ENCODE data around the gene MANBA.
A peak's percentile ranks its signal among the peaks of the same experiment; 100 is the strongest.

MANBA gene

GRCh38 chr4:102683881-102684609, 76.7 kb downstream of the MANBA start:
- no peak for DNase-seq

- no peak for DNase-seq
These were observed 82.0 kb downstream of the MANBA start for GRCh38 chr4:102678695-102679335.

DNA sequence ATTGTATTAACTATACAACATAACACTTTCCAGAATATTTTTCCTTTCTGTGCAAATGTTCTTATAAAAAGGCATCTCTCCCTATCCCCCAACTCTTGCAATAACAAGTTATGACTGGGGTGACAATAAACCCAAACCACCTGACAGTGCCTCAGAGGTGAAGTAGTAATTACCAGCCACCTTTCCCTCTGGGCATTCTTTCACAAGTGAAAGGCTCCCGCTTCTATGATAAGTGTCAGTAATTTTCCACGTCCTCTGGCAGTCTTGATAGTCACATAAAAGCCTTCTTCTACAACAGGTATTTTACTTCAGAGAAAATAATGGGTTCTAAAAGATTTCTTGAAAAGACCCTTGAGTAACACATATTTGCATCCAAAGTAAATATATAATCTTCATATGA, 82.7 kb downstream of the MANBA start:
- no peak for DNase-seq

- DNase-seq: no peak
These were observed 85.6 kb downstream of the MANBA start for GRCh38 chr4:102675141-102675540.

GRCh38 chr4:102667001-102667400, 93.8 kb downstream of the MANBA start:
- no peak for DNase-seq

GRCh38 chr4:102665527-102665926, 95.2 kb downstream of the MANBA start:
- DNase-seq: no peak

DNA sequence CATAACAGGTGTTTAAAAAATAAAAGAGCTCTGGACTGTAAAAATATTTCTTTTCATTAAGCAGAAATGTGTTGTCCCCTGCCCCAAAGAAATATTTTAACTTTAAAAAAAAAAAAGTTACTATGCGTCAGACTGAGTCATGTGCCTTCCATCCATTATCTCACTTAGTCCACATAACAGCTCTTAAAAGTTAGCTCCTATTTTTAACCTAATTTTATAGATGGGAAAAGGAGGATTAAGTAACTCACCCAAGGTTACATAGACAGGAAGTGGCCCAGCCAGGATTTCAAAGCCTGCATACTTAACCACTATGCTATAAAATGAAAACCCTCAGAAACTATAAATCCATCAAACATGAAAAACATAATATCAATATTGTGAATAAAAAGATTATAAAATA, 97.7 kb downstream of the MANBA start:
- no peak for DNase-seq

- DNase-seq: no peak
These were observed 103.6 kb downstream of the MANBA start for GRCh38 chr4:102657206-102657605.

- DNase-seq: no peak
These were observed 113.7 kb downstream of the MANBA start for GRCh38 chr4:102647117-102647516.

DNA sequence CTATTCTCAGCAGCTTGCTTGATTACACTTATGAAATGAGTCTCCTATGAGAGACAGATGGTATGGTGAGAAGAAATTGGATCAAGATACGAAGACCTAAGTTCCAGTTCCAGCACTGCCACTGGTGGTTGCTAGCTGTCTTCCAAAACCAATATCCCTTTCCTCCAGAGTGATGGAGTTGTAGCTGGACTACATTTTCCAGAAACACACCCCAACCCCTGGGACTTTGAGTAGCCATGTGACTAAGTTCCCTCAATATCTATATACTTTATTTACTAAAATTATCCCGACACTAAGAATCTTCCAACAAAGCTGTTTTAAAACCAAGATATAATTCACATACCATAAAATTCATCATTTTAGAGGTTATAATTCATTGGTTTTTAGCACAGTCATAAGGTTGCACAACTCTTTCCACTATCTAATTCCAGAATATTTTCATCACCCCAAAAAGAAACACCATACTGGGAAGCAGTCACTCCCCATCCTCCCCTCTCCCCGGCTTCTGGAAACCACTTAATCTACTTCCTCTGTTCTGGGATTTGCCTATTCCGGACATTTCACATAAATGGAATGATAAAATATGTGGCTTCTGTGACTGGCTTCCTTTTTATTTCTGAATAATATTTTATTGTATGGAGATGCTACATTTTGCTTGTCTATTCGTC, 118.0 kb downstream of the MANBA start:
- no peak for DNase-seq

DNA sequence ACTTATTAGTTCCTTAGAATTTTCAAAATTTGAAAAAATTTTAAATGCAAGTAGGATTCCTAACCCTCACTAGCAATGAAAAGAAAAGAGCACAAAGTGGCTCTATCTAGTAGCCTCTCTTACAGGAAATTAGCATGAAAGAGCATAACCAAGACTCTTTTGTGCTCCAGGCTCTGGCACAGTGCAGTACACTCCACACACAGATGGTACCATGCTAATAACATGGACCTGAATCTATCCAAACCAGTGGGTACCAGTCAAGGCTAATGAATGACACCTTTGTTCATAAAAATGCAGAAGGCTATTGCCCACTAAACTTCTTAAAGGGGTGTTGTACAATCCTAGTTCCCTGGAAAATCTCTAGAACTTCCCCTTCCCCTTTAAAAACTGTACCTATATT, 119.0 kb downstream of the MANBA start:
- peak in 19 of 51 donors; percentile 4 to 67 (median 31) for DNase-seq

DNA sequence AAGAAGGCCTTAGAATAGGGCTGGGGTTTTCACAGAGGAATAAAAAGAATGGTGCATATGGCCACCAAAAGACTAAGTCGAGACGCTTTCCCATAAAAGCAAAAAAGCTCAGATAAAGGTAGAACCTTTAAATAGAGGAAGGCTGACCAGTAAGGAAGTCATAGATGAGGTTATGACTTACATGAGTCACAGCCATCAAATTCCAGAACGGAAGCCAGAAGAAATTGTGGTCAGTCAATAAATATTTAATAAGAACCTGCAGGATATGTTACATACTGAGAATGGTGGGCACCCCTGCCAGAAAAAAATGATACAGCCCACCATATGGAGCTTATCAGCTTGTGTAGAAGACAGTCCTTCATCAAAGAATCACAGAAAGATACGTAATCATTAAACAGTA, 120.1 kb downstream of the MANBA start:
- no peak for DNase-seq

- no peak for DNase-seq
These were observed 121.2 kb downstream of the MANBA start for GRCh38 chr4:102639598-102639997.

DNA sequence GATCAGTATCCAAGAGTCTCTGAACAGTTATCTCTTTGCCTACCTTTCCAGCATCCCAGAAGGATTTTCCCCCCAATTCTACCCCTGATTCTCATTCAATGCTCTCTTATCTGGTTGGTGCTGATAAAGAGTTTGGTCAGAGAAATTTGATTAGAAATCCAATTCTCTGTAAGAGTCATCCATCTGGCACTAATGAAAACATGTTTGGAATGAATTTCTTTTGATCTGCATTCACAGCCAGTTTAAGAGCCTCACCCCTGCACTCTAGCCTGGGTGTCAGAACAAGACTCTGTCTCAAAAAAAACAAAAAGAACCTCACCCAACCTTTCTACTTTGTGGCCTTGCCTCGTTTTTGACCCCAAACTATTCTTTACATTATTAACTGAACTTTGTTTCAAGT, 122.1 kb downstream of the MANBA start:
- no peak for DNase-seq

- no peak for DNase-seq
These were observed 123.4 kb downstream of the MANBA start for GRCh38 chr4:102637391-102637790.

GRCh38 chr4:102633100-102633499, 127.7 kb downstream of the MANBA start:
- DNase-seq: no peak

DNA sequence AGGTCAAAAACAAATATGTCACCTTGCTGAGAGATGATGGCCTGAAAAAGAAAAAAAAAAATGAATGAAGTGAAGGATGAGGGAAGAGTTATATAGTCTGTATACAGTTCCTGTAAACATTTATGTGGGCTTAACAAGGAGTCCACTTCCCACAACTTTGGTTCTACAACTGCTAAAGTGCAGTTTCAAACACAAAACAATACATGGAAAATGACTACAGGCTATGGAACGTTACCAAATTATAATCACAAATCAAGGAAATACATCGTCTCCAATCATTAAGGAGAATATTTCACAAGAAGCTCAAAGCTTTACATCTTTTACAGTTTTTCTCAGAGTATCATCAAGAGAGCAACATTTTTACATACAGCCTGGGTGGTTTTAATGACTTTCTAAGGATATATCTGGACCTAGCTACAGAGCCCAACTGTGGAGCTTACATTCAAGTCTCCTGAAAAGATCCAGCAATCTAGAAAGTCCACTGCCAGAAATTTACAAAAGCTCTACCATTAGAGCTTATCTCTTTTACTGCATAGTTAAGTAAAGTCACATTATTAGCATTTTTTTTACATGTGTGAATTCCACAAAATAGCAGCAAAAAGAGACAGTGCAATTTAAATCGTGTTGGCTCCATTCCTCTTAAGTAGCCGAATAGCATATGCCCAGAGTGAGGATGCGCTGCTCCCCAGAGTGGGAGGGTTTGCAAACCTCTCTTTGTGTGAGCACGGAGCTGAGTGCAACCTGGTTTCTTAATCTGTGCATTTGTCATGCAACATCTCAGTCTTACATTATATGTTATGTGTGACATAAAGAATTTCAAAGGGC, 128.3 kb downstream of the MANBA start:
- DNase-seq: no peak

GRCh38 chr4:102631616-102632015, 129.2 kb downstream of the MANBA start:
- DNase-seq: no peak

- DNase-seq: no peak
These were observed 131.1 kb downstream of the MANBA start for GRCh38 chr4:102629673-102630072.

DNA sequence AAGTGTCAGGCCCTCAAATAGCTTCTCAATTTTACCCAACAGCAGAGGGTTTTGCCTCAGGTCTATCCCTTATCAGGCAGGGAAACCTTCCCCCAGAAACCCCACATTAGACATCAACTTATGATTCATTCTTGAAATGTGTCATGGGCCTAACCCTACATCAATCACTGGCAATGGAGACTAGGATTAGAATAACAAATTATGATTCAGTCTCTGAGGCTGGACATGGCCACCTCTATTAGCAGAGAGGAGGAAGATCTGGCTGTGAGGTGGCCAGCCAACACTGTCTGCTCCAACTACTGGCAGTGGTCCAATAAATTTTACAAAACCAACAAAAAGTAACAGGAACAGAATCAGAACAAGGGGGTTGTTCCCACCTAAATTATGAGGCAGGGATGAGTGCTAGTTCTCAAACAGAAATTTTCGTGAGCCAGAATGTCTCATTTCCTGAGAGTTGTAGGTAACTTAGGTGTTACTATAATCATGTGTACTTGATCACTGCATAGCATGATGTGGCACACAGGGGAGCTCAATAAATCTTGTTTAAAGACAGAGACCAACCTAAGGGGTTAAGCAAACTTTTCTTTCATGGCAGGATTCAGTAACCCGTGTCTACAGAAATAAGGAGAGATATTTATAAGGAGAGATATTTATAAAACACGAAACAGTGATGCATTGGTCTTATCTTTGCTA, 132.8 kb downstream of the MANBA start:
- no peak for DNase-seq

GRCh38 chr4:102625232-102625930, 135.4 kb downstream of the MANBA start:
- DNase-seq: peak in 10 of 51 donors; percentile 6 to 35 (median 26)
